ENCODE results near the gene DXO. TPM values are rescaled to one million over a fixed set of nuclear protein-coding genes. Genes with fewer than 3 reads are reported as not detected.

DXO gene
- total and polyA plus RNA-seq, 2 of the 13 experiments (the other 11 are each of a cell fraction or from before 2014, with no cell fraction given): 18.6 to 26.2 TPM

- TF ChIP-seq CSRNP1 (CRISPR knock-in tag; IDR thresholded peaks at IDR 0.05) (peak; percentile 92; the same call in 1 of the 2 replicates), ZNF142 (CRISPR knock-in tag; IDR thresholded peaks at IDR 0.05) (peak; percentile 88), ZSCAN9 (CRISPR knock-in tag; IDR thresholded peaks at IDR 0.05; ENCODE audit: borderline replicate concordance) (peak; percentile 69; the same call in 1 of the 2 replicates), ZNF343 (CRISPR knock-in tag; IDR thresholded peaks at IDR 0.05) (0 out of 2 replicates have a peak, but pooled peaks have one; percentile 61), DMAP1 (CRISPR knock-in tag; IDR thresholded peaks at IDR 0.05) (peak; percentile 82), ZNF841 (CRISPR knock-in tag; IDR thresholded peaks at IDR 0.05; ENCODE audit: borderline replicate concordance) (no peak), REST (IDR thresholded peaks at IDR 0.05; ENCODE audit: borderline replicate concordance in 1 of 2, low read depth in 1 of 2, low read length in 2 of 2) (peak in 1 of 2 experiments; percentile 74; a peak in 1 of 4 replicates), ZNF510 (CRISPR knock-in tag; IDR thresholded peaks at IDR 0.05; ENCODE audit: low read depth) (peak; percentile 57; the same call in 1 of the 2 replicates), KLF16 (CRISPR knock-in tag; IDR thresholded peaks at IDR 0.05) (peak in 1 of 2 experiments; percentile 87; a peak in 2 of 4 replicates), CBX2 (IDR thresholded peaks at IDR 0.05; ENCODE audit: low read depth, low read length) (no peak), CBX2 (CRISPR knock-in tag; IDR thresholded peaks at IDR 0.05; ENCODE audit: low read depth) (no peak), HNRNPLL (IDR thresholded peaks at IDR 0.05; ENCODE audit: low read depth, low read length, poor library complexity, severe bottlenecking) (no peak), MIER2 (CRISPR knock-in tag; IDR thresholded peaks at IDR 0.05) (peak; percentile 67; the same call in 1 of the 2 replicates), SPEN (CRISPR knock-in tag; IDR thresholded peaks at IDR 0.05; ENCODE audit: low read depth) (peak; percentile 73)
These were observed 26.2 kb downstream of the DXO start, which contains the start of gene CFB (continued) for GRCh38 chr6:31945507-31946369.

Data from HepG2 (cell line).